GM18511 (cell line): ENCODE measurements around the gene PARD3.
"Not testable (repeated sequence)": the region's sequence is repeated elsewhere in the genome, so short reads cannot be mapped to it uniquely, and the experiment has no call there.

Experiments used
- ATAC-seq: cut with Tn5 transposase; IDR thresholded peaks from one replicate; pipeline ENCODE4 v1.9.1; 2021; ENCODE audit warnings: mild to moderate bottlenecking, moderate library complexity; ENCODE audit not compliant: unreplicated experiment

PARD3 gene

GRCh38 chr10:34815185-34816084, at the start of gene PARD3:
Gene PARD3 (minus strand): TSS chr10:34815296. CDS start chr10:34814995, 301 bp downstream.
- ATAC-seq = peak; percentile 68

- no peak for ATAC-seq
Observed at GRCh38 chr10:34864149-34865067, 49.3 kb upstream of the PARD3 start.

DNA sequence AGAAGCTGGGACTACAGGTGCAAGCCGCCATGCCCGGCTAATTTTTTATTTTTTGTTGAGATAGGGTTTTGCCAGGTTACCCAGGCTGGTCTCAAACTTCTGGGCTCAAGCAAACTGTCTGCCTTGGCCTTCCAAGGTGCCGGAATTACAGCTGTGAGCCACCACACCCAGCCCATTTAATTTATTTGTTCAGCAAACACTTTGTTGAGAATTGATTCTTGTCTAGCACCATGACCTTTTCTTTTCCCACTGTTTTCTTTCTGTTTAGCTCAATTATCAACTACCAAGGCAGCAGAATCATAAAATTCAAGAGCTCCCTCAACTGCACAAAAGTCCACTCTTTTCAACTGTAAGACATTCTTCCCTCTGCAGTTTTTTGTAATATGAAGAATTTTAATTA, 47.8 kb upstream of the PARD3 start:
- ATAC-seq = no peak

GRCh38 chr10:34861293-34862021, 46.4 kb upstream of the PARD3 start:
- ATAC-seq = no peak

DNA sequence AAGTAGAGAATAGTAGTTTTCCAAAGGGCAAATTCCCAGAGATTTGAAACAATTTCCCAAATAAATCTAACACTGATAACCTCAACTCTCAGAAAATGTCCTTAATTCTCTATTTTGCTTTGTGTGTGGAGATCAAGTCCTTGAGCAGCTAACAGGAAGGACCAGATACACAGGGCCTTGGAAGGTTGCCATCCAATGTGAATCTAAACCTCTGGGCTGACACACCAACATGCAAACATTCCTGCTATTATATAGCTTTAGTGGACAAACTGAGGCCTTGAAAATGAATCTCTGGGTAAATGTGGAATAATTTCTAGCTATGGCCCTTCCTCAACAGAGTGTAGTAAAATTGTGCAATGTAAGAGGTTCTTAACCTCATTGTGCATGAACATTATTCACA, 44.1 kb upstream of the PARD3 start:
- ATAC-seq = no peak

- ATAC-seq = no peak
Observed at GRCh38 chr10:34858003-34858402, 42.9 kb upstream of the PARD3 start.

GRCh38 chr10:34854147-34854601, 39.1 kb upstream of the PARD3 start:
- no peak for ATAC-seq

DNA sequence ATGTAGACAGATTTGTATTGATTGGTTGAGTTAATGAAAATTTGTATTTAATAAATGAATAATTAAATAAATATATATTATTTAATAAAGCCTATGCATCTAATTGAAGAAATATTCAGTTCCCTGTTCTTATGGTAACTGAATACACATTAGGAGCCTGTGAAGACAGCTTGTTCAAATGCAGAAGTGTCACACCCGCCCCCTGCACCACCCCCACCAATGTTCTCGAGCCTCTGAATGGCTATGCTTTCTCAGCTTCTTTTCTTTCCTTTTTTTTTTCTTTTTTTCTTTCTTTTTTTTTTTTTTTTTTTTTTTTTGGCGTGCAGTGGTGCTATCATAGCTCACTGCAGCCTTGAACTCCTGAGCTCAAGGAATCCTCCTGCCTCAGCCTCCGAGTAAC, 38.3 kb upstream of the PARD3 start:
- ATAC-seq = no peak

GRCh38 chr10:34850558-34850957, 35.5 kb upstream of the PARD3 start:
- ATAC-seq = no peak

DNA sequence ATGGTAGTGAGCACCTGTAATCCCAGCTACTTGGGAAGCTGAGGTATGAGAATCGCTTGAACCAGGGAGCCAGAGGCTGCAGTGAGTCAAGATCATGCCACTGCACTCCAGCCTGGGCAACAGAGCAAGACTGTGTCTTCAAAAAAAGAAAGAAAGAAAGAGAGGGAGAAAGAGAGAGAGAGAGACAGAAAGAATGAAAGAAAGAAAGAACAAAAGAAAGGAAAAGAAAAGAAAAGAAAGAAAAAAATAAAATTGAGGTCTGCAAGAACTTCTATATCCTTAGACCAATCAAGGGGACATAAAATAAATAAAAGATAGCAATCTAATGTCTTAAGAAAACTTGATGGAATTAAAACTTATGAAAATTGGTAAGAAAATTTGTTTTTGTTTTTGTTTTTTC, 34.9 kb upstream of the PARD3 start:
- no peak for ATAC-seq

- ATAC-seq = no peak
Observed at GRCh38 chr10:34845070-34845469, 30.0 kb upstream of the PARD3 start.

- ATAC-seq = no peak
Observed at GRCh38 chr10:34844448-34844847, 29.4 kb upstream of the PARD3 start.

- ATAC-seq = not testable (repeated sequence)
Observed at GRCh38 chr10:34843470-34843869, 28.4 kb upstream of the PARD3 start.

DNA sequence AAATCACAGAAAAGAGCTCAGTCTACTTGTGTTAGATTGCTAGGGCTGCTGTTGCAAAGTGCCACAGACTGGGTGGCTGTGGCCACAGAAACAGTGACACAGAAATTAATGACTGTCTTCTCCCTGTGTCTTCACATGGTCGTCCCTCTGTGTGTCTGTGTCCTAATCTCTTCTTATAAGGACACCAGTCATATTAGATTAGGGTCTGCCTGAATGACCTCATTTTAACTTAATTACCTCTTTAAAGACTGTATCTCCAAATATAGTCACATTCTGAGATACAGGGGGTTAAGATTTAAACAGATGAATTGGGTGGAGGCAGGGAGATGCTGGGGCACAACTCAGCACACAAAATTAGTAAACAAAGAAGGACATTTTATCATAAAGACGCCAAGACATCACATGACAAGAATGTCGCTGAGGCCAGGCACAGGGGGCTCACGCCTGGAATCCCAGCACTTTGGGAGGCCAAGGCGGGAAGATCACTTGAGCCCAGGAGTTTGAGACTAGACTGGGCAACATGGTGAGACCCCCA, 23.3 kb upstream of the PARD3 start:
- no peak for ATAC-seq

GRCh38 chr10:34835908-34836508, 20.9 kb upstream of the PARD3 start:
- ATAC-seq = peak; percentile 93

- no peak for ATAC-seq
Observed at GRCh38 chr10:34834274-34834673, 19.2 kb upstream of the PARD3 start.

GRCh38 chr10:34830217-34830822, 15.2 kb upstream of the PARD3 start:
- ATAC-seq = no peak

DNA sequence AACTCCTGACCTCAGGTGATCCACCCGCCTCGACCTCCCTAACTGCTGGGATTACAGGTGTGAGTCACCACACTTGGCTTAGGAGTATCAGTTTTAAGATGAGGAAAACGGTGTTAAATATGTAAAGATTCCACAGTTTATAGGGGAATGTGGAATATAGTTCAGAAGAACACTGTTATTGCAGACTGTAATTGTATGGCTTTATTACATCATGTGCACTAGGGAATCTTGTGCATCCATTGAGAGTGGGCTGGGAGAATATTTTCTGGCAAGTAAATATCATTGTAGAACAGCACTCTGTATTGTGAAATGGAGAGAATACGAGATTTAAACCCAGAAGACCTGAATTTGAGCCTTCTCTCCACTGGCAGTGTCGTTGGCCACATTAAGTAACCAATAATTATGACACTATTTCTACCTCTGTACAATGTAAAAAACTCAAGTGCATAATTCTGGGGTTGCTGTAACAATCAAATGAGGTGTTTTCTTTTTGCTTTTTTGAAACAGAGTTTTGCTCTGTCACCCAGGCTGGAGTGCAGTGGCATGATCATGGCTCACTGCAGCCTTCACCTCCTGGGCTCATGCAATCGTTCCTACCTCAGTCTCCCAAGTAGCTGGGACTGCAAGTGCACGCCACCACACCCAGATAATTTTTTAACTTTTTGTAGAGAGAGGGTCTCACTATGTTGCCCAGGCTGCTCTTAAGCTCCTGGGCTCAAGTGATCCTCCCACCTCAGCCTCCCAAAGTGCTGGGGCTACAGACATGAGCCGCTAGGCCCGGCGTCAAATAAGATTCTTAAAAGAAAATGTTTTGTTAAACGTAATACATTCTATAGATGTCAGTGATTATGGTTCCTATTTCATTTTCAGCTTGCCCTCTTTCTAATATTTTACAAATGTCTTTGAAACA, 12.0 kb upstream of the PARD3 start:
- no peak for ATAC-seq

DNA sequence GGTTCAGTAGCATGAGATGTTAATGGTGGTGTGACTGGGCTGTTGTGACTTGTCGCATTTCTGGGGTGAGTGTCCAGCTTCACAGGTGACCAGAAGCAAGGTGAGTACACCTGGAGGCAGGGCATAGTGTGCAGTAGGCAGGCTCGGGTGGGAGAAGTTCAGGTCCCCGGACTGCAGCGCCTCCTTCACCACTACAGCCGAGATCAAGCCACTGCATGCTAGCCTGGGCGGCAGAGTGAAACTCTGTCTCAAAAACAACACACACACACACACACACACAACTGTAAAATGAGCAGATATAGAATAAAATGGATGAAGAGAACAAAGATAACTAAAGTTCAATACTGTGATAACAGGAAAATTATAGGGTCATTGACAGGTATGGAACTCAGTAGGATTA, 11.1 kb upstream of the PARD3 start:
- ATAC-seq = no peak
